ENCODE data around the gene GAS7. TPM values are rescaled to one million over a fixed set of nuclear protein-coding genes. Genes with fewer than 3 reads are reported as not detected.

The GAS7 gene
- total RNA-seq, 4 donors from 2014 or later: 62.6 to 122 (median 77.0) TPM

GRCh38 chr17:10072086-10072485, 126.3 kb downstream of the GAS7 start:
- Histone ChIP-seq H3K27ac (no peak overlapping the region), H3K4me3 (no peak overlapping the region), H3K4me1 (peaks cover 0 to 24% (median 3%) of the 10 kb centered on the region in 3 donors), H3K36me3 (no peaks in the 10 kb centered on the region), H3K9me3 (no peaks in the 10 kb centered on the region), H3K27me3 (no peaks in the 10 kb centered on the region)
- ATAC-seq: no peak
- TF ChIP-seq POLR2AphosphoS5 (IDR thresholded peaks at IDR 0.05) (no peak), POLR2A (IDR thresholded peaks at IDR 0.05) (no peak)
- TF ChIP-seq, protein P1, sequence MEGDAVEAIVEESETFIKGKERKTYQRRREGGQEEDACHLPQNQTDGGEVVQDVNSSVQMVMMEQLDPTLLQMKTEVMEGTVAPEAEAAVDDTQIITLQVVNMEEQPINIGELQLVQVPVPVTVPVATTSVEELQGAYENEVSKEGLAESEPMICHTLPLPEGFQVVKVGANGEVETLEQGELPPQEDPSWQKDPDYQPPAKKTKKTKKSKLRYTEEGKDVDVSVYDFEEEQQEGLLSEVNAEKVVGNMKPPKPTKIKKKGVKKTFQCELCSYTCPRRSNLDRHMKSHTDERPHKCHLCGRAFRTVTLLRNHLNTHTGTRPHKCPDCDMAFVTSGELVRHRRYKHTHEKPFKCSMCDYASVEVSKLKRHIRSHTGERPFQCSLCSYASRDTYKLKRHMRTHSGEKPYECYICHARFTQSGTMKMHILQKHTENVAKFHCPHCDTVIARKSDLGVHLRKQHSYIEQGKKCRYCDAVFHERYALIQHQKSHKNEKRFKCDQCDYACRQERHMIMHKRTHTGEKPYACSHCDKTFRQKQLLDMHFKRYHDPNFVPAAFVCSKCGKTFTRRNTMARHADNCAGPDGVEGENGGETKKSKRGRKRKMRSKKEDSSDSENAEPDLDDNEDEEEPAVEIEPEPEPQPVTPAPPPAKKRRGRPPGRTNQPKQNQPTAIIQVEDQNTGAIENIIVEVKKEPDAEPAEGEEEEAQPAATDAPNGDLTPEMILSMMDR (IDR thresholded peaks at IDR 0.05): no peak
- WGBS, 2 donors (ENCODE audit: low coverage in 1 of 2): 100% methylated on average over 1 of the region's 4 CpGs; no CpG with 5 or more reads in 1 of the 2 donors

- no peaks in the 10 kb centered on the region for H3K27me3 ChIP-seq
- H3K4me1 ChIP-seq: peaks cover 0 to 24% (median 3%) of the 10 kb centered on the region in 3 donors
- WGBS, 2 donors (ENCODE audit: low coverage in 1 of 2): 74 to 76% methylated on average over 4 to 6 of the region's 6 CpGs
- H3K27ac ChIP-seq: no peak overlapping the region
- ATAC-seq: no peak
- H3K36me3 ChIP-seq: no peaks in the 10 kb centered on the region
- H3K4me3 ChIP-seq: no peak overlapping the region
- no peak for TF ChIP-seq POLR2A (IDR thresholded peaks at IDR 0.05)
- no peak for TF ChIP-seq EP300 (IDR thresholded peaks at IDR 0.05)
- no peak for TF ChIP-seq POLR2AphosphoS5 (IDR thresholded peaks at IDR 0.05)
- TF ChIP-seq, protein P1 (IDR thresholded peaks at IDR 0.05): no peak
- no peaks in the 10 kb centered on the region for H3K9me3 ChIP-seq
Measured at GRCh38 chr17:10071141-10071540, 127.3 kb downstream of the GAS7 start.

- H3K4me3 ChIP-seq: no peak overlapping the region
- H3K27ac ChIP-seq: no peak overlapping the region
- H3K27me3 ChIP-seq: no peaks in the 10 kb centered on the region
- ATAC-seq: no peak
- WGBS, 2 donors (ENCODE audit: low coverage in 1 of 2): 86 to 93% methylated on average over 1 to 2 of the region's 3 CpGs
- no peaks in the 10 kb centered on the region for H3K9me3 ChIP-seq
- no peaks in the 10 kb centered on the region for H3K36me3 ChIP-seq
- TF ChIP-seq, protein P1 (IDR thresholded peaks at IDR 0.05): no peak
- TF ChIP-seq POLR2AphosphoS5 (IDR thresholded peaks at IDR 0.05) (no peak), POLR2A (IDR thresholded peaks at IDR 0.05) (no peak), EP300 (IDR thresholded peaks at IDR 0.05) (no peak)
- peaks cover 0 to 24% (median 3%) of the 10 kb centered on the region in 3 donors for H3K4me1 ChIP-seq
Measured at GRCh38 chr17:10070690-10071089, 127.7 kb downstream of the GAS7 start.

GRCh38 chr17:10069301-10069700, 129.1 kb downstream of the GAS7 start:
- Histone ChIP-seq H3K4me3 (no peak overlapping the region), H3K27me3 (no peaks in the 10 kb centered on the region), H3K27ac (peak overlapping the region in 3 of 4 donors; percentile 36 to 59 (median 58)), H3K36me3 (no peaks in the 10 kb centered on the region), H3K4me1 (peaks cover 0 to 25% (median 3%) of the 10 kb centered on the region in 3 donors), H3K9me3 (peaks cover 0 to 5% (median 0%) of the 10 kb centered on the region in 3 donors)
- TF ChIP-seq EP300 (IDR thresholded peaks at IDR 0.05) (no peak), POLR2AphosphoS5 (IDR thresholded peaks at IDR 0.05) (peak; percentile 45)
- TF ChIP-seq, protein P1 (IDR thresholded peaks at IDR 0.05): no peak
- WGBS, 2 donors (ENCODE audit: low coverage in 1 of 2): 31 to 39% methylated on average over 5 of the region's 5 CpGs
- peak; percentile 74 for ATAC-seq

- 84 to 90% methylated on average over 3 to 6 of the region's 8 CpGs for WGBS, 2 donors (ENCODE audit: low coverage in 1 of 2)
- no peak for ATAC-seq
- Histone ChIP-seq H3K4me3 (no peak overlapping the region), H3K27ac (no peak overlapping the region), H3K36me3 (no peaks in the 10 kb centered on the region), H3K27me3 (no peaks in the 10 kb centered on the region), H3K9me3 (peaks cover 0 to 5% (median 0%) of the 10 kb centered on the region in 3 donors), H3K4me1 (peaks cover 0 to 32% (median 7%) of the 10 kb centered on the region in 3 donors)
- TF ChIP-seq POLR2A (IDR thresholded peaks at IDR 0.05): no peak
- TF ChIP-seq, protein P1 (IDR thresholded peaks at IDR 0.05): no peak
- no peak for TF ChIP-seq EP300 (IDR thresholded peaks at IDR 0.05)
- TF ChIP-seq POLR2AphosphoS5 (IDR thresholded peaks at IDR 0.05): no peak
Measured at GRCh38 chr17:10067446-10068143, 130.8 kb downstream of the GAS7 start.

All from gastroesophageal sphincter (tissue), 4 donors.